A673 (cell line): ENCODE measurements around the gene INAVA. TPM values are rescaled to one million over a fixed set of nuclear protein-coding genes. Genes with fewer than 3 reads are reported as not detected.

Experiments used
- BruUV-seq: library from RNA; stranded (reverse); fragments of 400-500 nt; replicated peaks from 2 replicates; lab custom pipeline; 2021; lab: Mats Ljungman, UMichigan
- CTCF ChIA-PET: fragments of 300-600 bp; sonication (Branson Sonifier 250); formaldehyde crosslinking; loops from one replicate; lab custom pipeline; 2022; ENCODE audit warnings: antibody characterized with exemption; lab: Charles Lee
- POLR2A ChIA-PET: fragments of 300-600 bp; sonication (Branson Sonifier 250); formaldehyde crosslinking; loops from one replicate; lab custom pipeline; 2022; ENCODE audit warnings: antibody characterized with exemption; ENCODE audit not compliant: low non-redundant PET; lab: Charles Lee
- DNase-seq: peaks from one replicate; pipeline ENCODE4 v3.0.0-alpha.2; 2015; ENCODE audit warnings: low spot score
- H3K27ac ChIP-seq: fragments of 200-600 bp; sonication (generic); 2 replicates; pipeline ENCODE4 v1.5.1; 2016; ENCODE audit warnings: mixed run types, low read depth, mild to moderate bottlenecking, mixed read lengths, antibody characterized with exemption, low read length; ENCODE audit not compliant: poor library complexity, severe bottlenecking
- H3K27me3 ChIP-seq: fragments of 200-600 bp; sonication (generic); replicated peaks from 2 replicates; pipeline ENCODE4 v1.6.1; 2017; ENCODE audit warnings: mixed run types, low read depth, mild to moderate bottlenecking, mixed read lengths, antibody characterized with exemption, low read length; ENCODE audit not compliant: insufficient read depth, poor library complexity
- H3K36me3 ChIP-seq: fragments of 200-600 bp; sonication (generic); 2 replicates; pipeline ENCODE4 v1.6.1; 2016; ENCODE audit warnings: mixed run types, mild to moderate bottlenecking, mixed read lengths, antibody characterized with exemption, low read length; ENCODE audit not compliant: insufficient read depth, poor library complexity, severe bottlenecking
- H3K4me1 ChIP-seq: fragments of 200-600 bp; sonication (generic); 2 replicates; pipeline ENCODE4 v1.6.1; 2017; ENCODE audit warnings: mixed run types, mild to moderate bottlenecking, mixed read lengths, antibody characterized with exemption, low read length; ENCODE audit not compliant: insufficient read depth, poor library complexity, severe bottlenecking
- H3K4me3 ChIP-seq: fragments of 200-600 bp; sonication (generic); 2 replicates; pipeline ENCODE4 v1.5.1; 2016; ENCODE audit warnings: low read depth, mixed run types, mild to moderate bottlenecking, mixed read lengths, low read length; ENCODE audit not compliant: poor library complexity, severe bottlenecking
- H3K9me3 ChIP-seq: fragments of 200-600 bp; sonication (generic); 2 replicates; pipeline ENCODE4 v1.6.1; 2016; ENCODE audit warnings: mixed run types, low read depth, mild to moderate bottlenecking, mixed read lengths, antibody characterized with exemption, low read length; ENCODE audit not compliant: poor library complexity, severe bottlenecking
- CTCF ChIP-seq: fragments of 300-800, 200-600 bp; sonication (generic); conservative IDR thresholded peaks from 2 replicates; pipeline ENCODE4 v1.5.1; 2017; ENCODE audit warnings: low read depth, mild to moderate bottlenecking, antibody characterized with exemption, low read length, moderate library complexity, mixed read lengths
- EZH2 ChIP-seq: fragments of 200-600 bp; sonication (generic); IDR thresholded peaks from 2 replicates; pipeline ENCODE4 v1.6.1; 2017; ENCODE audit warnings: borderline replicate concordance, low read depth, mild to moderate bottlenecking, mixed read lengths, antibody characterized with exemption, low read length; ENCODE audit not compliant: poor library complexity, severe bottlenecking
- intact Hi-C: fragments of 100-400 bp; cut with micrococcal nuclease; formaldehyde crosslinking; loops from one replicate; pipeline ENCODE4 v1.10.0; 2022; ENCODE audit not compliant: unreplicated experiment
- total RNA-seq: library from RNA; stranded (reverse); gene quantifications from 2 replicates; pipeline ENCODE4 v1.2.3, GENCODE V29; 2021

Gene INAVA
- total RNA-seq, 1 experiment from 2014 or later: 0.45 TPM

DNA sequence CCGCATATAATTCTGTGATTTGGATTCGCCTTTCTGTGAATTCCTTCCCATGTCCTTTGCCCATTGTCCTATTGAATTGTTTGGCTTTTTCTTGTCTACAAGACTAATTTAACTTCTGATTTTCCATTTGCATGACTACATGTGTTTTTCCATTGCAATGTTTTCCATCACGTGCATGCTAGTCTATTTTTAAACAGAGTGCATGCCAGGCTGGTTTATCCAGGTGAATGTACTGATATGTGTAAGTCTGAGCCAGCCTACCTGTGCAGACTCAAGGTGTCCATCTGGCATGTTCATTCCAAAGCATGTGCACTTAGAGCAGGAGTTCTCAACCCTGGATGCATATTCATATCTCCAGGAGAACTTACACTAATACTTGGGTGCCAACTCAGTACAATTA is 59.7 kb downstream of the INAVA start:
- Histone ChIP-seq H3K4me3 (no peak overlapping the region), H3K36me3 (no peaks in the 10 kb centered on the region), H3K9me3 (no peaks in the 10 kb centered on the region), H3K4me1 (no peaks in the 10 kb centered on the region), H3K27me3 (no peaks in the 10 kb centered on the region), H3K27ac (no peak overlapping the region)
- no peak for DNase-seq
- ChIA-PET POLR2A (no interaction called here), CTCF (no interaction called here)
- no TSS peak for BruUV-seq
- intact Hi-C loops: no loop called here
- TF ChIP-seq CTCF: no peak
- TF ChIP-seq EZH2: no peak

DNA sequence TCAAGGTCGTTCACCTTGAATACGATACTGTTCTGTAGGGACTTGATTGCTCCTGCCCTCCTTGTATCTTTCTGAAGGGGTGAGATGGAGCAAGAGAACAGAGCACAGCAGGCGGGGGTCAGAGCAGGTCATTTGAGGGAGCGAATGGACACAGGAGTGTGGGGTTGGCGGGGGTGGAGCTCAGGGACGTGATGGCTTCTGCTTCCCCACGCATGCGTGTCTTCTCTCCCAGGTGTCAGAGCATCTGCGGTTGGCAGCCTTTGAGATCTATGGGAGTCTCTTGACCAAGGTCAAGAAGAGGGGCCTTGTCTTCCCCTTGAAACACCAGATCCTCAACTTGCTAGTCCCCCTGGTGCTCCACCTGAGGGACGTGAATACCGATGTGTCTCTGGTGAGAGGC is 63.9 kb downstream of the INAVA start:
- Histone ChIP-seq H3K36me3 (no peaks in the 10 kb centered on the region), H3K4me3 (no peak overlapping the region), H3K4me1 (no peaks in the 10 kb centered on the region), H3K9me3 (no peaks in the 10 kb centered on the region), H3K27ac (no peak overlapping the region), H3K27me3 (no peaks in the 10 kb centered on the region)
- ChIA-PET CTCF (no interaction called here), POLR2A (no interaction called here)
- intact Hi-C loops: no loop called here
- BruUV-seq: no TSS peak
- TF ChIP-seq CTCF (no peak), EZH2 (no peak)
- no peak for DNase-seq

- intact Hi-C loops: no loop called here
- ChIA-PET POLR2A (no interaction called here), CTCF (no interaction called here)
- Histone ChIP-seq H3K4me1 (no peaks in the 10 kb centered on the region), H3K27ac (no peak overlapping the region), H3K36me3 (no peaks in the 10 kb centered on the region), H3K4me3 (no peak overlapping the region), H3K27me3 (no peaks in the 10 kb centered on the region), H3K9me3 (no peaks in the 10 kb centered on the region)
- no peak for DNase-seq
- TF ChIP-seq EZH2 (no peak), CTCF (no peak)
- no TSS peak for BruUV-seq
Observed at GRCh38 chr1:200959411-200959921, 64.8 kb downstream of the INAVA start.
